ENCODE results near the gene NDUFAF2.

The NDUFAF2 gene, protein sequence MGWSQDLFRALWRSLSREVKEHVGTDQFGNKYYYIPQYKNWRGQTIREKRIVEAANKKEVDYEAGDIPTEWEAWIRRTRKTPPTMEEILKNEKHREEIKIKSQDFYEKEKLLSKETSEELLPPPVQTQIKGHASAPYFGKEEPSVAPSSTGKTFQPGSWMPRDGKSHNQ

DNA sequence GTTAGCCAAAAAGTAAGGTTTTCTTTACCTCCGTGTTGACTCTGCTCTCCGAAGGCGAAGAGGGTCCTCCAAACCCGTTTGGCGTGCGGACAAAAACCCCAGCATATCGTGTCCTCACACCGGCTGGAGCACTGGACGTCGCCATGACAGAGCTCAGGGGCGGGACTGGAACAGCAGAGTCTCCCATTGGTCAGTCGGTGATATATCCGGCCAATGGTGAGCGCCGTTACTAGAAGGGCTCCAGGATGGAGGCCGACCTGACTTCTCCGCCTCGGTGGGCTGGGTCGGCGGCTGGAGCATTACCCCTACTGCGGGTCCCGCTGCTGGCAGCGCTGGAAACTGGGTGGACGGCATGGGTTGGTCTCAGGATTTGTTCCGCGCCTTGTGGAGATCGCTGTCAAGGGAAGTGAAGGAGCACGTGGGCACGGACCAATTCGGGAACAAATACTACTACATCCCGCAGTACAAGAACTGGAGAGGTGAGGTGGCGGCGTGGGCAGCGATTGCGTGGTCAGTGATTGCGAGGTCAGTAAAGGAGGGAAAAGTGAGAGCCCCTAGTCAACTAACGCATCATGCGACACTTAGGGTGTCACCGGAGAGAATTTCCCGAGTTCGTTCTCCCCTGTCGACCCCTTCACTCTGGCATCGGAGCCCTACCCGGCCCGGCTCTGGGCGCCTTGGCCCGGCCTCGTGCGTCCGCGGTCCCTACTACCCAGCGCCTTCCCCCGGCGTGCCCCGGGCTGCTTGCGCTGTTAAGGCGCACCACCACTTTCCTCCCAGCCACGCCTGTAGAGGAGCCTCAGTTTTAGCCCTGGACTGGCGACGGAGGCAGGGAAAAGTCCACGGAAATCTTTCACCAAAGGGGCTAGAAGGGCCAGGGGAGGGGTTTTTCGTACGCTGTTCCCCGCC lies at the start of gene NDUFAF2, which contains the start of gene ERCC8:
Gene NDUFAF2 (plus strand): TSS at position 302 of the 909 bp plus-strand sequence. CDS start 51 bp downstream, at position 353.
Gene ERCC8 (minus strand): TSS at position 167 of the 909 bp plus-strand sequence. CDS start 62 bp downstream, at position 105.
- Histone ChIP-seq H3K9ac (peak within 1 kb of the TSS; percentile 93), H3K4me3 (IDR thresholded peaks at IDR 0.05; ENCODE audit: insufficient read depth, low read depth, low read length) (peak within 1 kb of the TSS; percentile 23), H2AFZ (ENCODE audit: low read depth) (peak within 1 kb of the TSS; percentile 84), H3K27ac (peak within 1 kb of the TSS; percentile 83), H4K20me1 (ENCODE audit: insufficient read depth) (no peaks in the 10 kb centered on the region), H3K79me2 (ENCODE audit: insufficient read depth, low read depth) (peaks cover 74% of the 10 kb centered on the region), H3K36me3 (ENCODE audit: insufficient read depth) (no peaks in the 10 kb centered on the region), H3K27me3 (ENCODE audit: insufficient read depth, low read depth) (no peaks in the 10 kb centered on the region), H3K4me2 (peak within 1 kb of the TSS; percentile 81), H3K4me1 (ENCODE audit: low read depth, poor library complexity, severe bottlenecking) (peaks cover 22% of the 10 kb centered on the region)
- TF ChIP-seq, protein P1, sequence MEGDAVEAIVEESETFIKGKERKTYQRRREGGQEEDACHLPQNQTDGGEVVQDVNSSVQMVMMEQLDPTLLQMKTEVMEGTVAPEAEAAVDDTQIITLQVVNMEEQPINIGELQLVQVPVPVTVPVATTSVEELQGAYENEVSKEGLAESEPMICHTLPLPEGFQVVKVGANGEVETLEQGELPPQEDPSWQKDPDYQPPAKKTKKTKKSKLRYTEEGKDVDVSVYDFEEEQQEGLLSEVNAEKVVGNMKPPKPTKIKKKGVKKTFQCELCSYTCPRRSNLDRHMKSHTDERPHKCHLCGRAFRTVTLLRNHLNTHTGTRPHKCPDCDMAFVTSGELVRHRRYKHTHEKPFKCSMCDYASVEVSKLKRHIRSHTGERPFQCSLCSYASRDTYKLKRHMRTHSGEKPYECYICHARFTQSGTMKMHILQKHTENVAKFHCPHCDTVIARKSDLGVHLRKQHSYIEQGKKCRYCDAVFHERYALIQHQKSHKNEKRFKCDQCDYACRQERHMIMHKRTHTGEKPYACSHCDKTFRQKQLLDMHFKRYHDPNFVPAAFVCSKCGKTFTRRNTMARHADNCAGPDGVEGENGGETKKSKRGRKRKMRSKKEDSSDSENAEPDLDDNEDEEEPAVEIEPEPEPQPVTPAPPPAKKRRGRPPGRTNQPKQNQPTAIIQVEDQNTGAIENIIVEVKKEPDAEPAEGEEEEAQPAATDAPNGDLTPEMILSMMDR (conservative IDR thresholded peaks at IDR 0.05; ENCODE audit: low read depth, low read length): no peak

DNA sequence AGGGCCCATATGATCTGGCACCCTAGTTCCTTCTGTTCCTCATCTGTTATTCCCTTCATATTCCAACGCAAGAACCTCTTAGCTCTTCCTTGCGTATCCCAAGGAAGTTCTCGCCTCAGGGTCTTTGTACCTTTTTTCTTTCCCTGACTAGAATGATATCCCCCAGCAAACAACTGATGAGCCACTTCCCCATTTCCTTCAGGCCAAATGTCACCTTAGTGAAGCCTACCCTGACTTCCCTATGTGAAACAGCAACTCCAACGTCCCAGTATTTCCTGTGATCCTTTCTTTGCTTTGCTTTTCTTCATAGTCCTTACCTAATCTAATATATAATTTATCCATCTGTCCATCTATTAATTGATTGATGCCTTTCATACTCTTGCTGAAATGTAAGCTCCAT lies 48.0 kb upstream of the NDUFAF2 start:
- no peaks in the 10 kb centered on the region for H3K79me2 ChIP-seq (ENCODE audit: insufficient read depth, low read depth)
- no peak overlapping the region for H2AFZ ChIP-seq (ENCODE audit: low read depth)
- no peaks in the 10 kb centered on the region for H4K20me1 ChIP-seq (ENCODE audit: insufficient read depth)
- H3K4me2 ChIP-seq: no peak overlapping the region
- H3K27ac ChIP-seq: no peak overlapping the region
- TF ChIP-seq, protein P1 (conservative IDR thresholded peaks at IDR 0.05; ENCODE audit: low read depth, low read length): no peak
- no peak overlapping the region for H3K4me3 ChIP-seq (IDR thresholded peaks at IDR 0.05; ENCODE audit: insufficient read depth, low read depth, low read length)
- no peaks in the 10 kb centered on the region for H3K4me1 ChIP-seq (ENCODE audit: low read depth, poor library complexity, severe bottlenecking)
- no peak overlapping the region for H3K9ac ChIP-seq
- H3K27me3 ChIP-seq (ENCODE audit: insufficient read depth, low read depth): no peaks in the 10 kb centered on the region
- H3K36me3 ChIP-seq (ENCODE audit: insufficient read depth): no peaks in the 10 kb centered on the region

DNA sequence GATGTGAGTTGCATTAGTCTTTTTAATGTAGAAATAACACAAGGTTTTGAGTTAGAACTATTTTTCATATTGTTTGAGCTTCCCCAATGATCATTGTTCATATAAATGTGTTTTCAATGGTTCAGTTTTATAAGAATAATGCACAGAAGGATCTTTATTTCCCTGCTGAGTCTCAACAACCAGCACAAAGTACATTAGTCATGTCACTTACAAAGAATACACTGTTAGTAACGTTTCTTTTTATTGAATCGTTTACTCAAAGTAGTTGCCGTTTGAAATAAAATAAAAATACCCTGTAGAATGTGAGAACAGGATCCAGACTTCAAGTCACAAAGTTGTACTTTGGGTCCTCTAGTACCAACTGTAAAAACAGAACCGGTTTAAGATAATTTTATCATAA lies 41.6 kb upstream of the NDUFAF2 start:
- Histone ChIP-seq H3K27me3 (ENCODE audit: insufficient read depth, low read depth) (no peaks in the 10 kb centered on the region), H3K4me1 (ENCODE audit: low read depth, poor library complexity, severe bottlenecking) (no peaks in the 10 kb centered on the region), H3K4me3 (IDR thresholded peaks at IDR 0.05; ENCODE audit: insufficient read depth, low read depth, low read length) (no peak overlapping the region), H3K9ac (no peak overlapping the region), H3K36me3 (ENCODE audit: insufficient read depth) (no peaks in the 10 kb centered on the region), H3K4me2 (no peak overlapping the region), H4K20me1 (ENCODE audit: insufficient read depth) (no peaks in the 10 kb centered on the region), H3K27ac (no peak overlapping the region), H3K79me2 (ENCODE audit: insufficient read depth, low read depth) (no peaks in the 10 kb centered on the region), H2AFZ (ENCODE audit: low read depth) (no peak overlapping the region)
- TF ChIP-seq, protein P1 (conservative IDR thresholded peaks at IDR 0.05; ENCODE audit: low read depth, low read length): no peak

DNA sequence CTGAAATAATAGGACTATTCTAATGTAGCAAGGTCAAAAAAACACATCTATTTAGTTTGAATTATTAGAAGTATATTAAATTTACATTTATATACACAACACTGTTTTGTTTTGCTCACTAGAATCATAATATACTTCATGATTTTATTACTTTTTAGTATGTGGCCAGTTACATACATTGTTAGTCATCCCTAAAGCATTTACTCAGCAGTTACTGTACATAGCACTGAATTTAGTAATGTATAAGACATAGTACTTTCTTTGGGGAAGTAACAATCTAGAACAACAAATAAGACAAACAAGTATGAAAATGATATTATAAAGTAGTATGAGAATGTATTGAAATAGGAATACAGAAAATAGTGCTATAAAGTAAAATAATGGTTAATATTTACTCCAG lies 28.4 kb upstream of the NDUFAF2 start:
- no peaks in the 10 kb centered on the region for H3K4me1 ChIP-seq (ENCODE audit: low read depth, poor library complexity, severe bottlenecking)
- no peak overlapping the region for H3K4me3 ChIP-seq (IDR thresholded peaks at IDR 0.05; ENCODE audit: insufficient read depth, low read depth, low read length)
- no peaks in the 10 kb centered on the region for H3K27me3 ChIP-seq (ENCODE audit: insufficient read depth, low read depth)
- no peak overlapping the region for H3K27ac ChIP-seq
- no peaks in the 10 kb centered on the region for H3K79me2 ChIP-seq (ENCODE audit: insufficient read depth, low read depth)
- H3K36me3 ChIP-seq (ENCODE audit: insufficient read depth): no peaks in the 10 kb centered on the region
- no peak overlapping the region for H2AFZ ChIP-seq (ENCODE audit: low read depth)
- TF ChIP-seq, protein P1 (conservative IDR thresholded peaks at IDR 0.05; ENCODE audit: low read depth, low read length): no peak
- H4K20me1 ChIP-seq (ENCODE audit: insufficient read depth): no peaks in the 10 kb centered on the region
- no peak overlapping the region for H3K4me2 ChIP-seq
- no peak overlapping the region for H3K9ac ChIP-seq
